Fibroblast of skin of right biceps (primary cell): ENCODE data around the gene NUP93.
"Not testable (repeated sequence)": the region's sequence is repeated elsewhere in the genome, so short reads cannot be mapped to it uniquely, and the experiment has no call there.

ENCODE experiments used
- DNase-seq: peaks from one replicate; pipeline ENCODE4 v3.0.0-alpha.2; 2013

Gene NUP93

DNA sequence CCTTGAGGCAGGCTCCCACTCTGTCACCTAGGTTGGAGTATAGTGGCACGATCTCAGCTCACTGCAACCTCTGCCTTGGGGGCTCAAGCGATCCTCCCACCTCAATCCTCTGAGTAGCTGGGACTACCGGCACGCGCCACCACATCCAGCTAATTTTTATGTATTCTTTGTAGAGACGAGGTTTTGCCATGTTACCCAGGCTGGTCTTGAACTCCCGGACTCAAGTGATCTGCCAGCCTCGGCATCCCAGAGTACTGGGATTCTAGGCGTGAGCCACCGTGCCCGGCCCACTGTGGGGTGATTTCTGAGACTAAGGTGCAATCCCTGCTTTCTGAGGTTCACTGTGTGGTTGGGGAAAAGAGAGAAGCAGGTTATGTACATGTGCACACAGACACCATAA lies 123.0 kb downstream of the NUP93 start:
- DNase-seq = no peak

DNA sequence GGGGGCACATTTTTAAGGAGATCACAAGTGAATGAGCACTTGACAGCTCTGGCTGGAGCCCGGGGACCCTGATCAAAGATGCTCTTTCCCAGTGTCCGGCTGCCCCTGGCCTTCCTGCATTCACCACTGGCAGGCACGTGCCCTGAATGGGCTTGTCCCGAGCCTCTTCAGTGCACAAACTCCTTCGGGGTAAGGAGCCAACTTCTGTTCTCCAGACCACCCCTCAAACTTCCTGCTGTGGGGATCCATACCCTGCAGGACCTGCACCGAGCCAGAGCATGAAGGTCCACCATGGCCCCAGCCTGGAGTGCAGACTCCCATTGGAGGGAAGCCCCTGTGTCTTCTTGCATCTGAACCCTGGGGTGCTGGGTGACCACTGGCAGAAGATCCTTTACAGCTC lies 125.3 kb downstream of the NUP93 start:
- DNase-seq = no peak

DNA sequence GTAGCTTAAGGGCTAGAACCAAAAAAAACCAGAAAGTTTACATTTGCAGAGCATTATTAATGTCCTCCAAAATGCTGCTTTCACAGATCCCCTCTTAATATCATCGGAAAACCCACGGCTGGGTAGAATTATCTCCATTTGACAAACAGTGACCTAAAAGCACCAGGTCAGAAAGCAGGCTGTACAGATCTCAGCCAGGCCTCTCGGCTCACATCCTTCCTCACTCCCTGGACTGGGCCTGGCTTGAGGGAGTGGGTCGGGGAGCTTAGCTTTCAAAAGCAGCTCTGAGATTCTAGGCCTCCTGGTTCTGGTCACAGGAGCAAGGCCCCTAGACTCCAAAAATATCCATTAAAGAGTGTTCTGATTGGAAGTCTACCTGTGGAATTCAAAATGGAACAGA lies 126.0 kb downstream of the NUP93 start:
- no peak for DNase-seq

DNA sequence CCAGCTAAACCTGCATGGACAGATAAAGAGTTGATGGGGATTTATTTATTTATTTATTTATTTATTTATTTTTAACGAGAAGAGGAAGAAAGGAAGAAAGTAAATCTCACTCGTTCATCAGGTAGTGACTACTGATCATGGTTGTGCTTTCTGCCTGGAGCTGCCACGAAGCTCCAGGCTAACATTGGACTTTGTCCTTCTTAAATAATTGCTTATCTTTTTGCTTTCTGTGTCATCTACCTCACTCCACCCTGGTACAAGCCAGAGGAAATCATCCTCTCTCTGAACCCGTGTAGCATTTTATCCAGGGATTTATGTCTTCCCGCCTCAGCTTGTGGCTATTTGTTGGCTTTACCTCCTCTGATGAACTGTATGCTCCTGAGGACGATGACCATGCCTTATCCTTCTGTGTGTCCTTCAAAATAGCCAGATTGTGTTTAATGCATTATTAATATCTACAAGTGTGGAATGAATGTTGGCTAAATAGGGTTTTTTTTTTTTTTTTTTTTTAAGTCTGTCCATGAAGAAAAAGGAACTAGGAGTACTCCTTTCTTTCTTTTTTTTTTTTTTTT lies 127.0 kb downstream of the NUP93 start:
- DNase-seq = no peak

DNA sequence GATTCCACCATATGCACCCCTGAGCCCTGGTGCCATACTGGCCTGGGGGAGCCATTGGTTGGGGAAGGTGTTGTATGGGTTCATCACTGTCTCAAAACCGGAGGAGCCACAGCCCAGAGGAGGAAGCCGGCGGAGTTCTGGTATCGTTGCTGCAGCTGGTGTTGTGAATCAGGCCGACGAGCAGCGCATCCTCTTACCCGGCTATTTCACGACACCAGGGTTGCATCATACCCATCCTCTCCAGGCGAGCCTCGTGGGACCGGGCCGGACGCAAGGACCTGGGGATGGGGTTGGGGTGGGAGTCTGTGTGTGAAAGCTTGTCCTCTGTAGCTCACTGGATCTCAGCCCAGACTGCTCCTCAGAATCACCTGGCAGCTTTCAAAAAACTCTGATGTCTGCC lies 128.4 kb downstream of the NUP93 start:
- no peak for DNase-seq

DNA sequence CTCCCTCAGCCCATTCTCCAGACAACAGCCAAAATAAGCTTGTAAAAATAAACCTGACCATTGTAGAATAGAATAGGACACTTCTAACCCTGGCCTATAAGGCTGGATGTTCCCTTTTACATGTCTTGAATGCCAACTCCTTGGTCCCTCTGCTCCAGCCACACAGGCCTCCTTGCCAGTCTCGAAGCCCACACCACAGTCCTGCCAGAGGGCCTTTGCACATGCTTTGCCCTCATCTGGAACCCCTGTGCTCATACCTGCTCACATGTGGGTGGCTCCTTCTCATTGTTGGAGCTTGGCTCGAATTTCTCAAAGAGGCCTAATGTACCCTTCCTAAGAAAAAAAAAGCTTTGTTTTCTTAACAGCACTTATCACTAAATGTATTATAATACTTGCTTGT lies 129.7 kb downstream of the NUP93 start:
- no peak for DNase-seq

DNA sequence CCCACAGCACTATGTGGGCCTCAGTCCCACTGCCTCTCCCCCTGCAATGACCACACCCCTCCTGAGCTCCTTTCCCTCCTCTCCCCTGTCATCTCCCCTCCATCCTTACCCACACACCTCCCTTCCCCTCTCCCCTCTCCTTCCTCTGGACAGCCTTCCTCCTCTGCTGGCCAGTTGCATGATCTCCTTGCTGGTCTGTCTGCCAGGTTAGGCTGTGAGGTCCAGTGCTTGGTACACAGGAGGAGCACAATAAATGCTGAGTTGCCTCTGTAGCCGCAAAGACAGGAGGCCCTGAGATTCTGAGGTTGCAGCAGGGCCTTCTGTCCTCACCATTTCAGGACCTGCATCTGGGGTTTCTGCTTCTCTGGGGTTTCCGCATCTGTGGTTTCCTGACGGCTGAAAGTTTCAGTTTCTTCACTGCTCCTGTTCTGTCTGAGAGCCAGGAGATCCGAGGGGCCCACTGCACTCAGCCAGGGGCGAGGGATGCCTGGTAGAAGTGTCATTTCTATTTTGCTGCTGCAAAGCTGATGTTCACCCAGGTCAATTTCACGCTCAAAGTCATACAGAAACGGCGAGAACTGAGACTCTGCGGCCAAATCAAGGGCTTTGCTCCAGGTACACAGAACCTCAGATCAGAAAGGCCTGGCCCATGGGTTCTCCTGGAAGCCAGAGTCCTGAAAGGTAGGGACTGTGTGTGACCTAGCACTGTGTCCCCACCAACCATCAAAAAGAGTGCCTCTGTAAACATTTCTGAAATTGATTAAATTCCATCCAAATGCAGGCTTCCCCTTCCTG lies 130.5 kb downstream of the NUP93 start:
- DNase-seq = no peak

DNA sequence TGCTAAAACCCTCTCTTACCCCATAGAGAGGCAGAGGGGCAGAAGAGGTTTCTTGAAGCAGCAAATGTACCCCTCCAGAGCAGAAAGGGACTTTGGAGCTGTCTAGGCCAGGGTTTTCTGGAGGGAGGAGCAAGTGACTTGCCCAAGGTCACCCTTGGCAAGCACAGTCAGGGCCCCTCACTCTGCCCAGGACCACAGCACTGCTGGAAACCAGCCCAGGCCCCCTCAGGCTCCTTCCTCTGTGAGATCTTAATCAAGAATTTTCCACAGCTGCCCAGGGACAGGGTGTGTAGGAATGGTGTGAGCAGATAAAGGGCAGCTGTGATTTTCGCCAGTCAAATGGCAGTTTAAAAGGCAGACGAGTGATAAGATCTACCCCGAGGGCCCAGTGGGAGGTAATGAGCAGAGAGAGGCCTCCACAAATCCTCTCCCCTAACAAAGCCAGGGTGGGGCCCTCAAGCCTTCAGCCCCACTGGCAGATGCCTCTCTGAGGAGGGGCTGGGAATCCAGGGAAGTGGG lies 131.2 kb downstream of the NUP93 start:
- no peak for DNase-seq

DNA sequence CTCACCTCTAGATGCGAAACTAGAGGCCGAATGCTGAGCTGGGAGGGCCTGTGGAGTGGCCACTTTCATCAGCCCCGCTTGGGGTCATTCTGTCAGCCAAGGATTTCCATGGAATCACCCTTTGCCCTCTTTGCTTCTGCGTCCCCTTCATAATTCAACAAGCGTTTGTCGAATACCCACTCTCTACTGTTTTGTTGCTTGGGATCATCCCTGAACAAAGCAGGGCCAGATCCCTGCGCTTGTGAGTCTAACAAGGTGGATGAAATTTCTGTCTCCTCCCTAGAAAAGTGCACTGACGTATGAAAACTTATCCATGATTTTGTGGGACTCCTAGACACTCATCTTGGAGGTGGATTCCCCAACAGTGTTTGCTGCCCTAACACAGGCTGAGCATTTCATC lies 131.8 kb downstream of the NUP93 start:
- DNase-seq = no peak

DNA sequence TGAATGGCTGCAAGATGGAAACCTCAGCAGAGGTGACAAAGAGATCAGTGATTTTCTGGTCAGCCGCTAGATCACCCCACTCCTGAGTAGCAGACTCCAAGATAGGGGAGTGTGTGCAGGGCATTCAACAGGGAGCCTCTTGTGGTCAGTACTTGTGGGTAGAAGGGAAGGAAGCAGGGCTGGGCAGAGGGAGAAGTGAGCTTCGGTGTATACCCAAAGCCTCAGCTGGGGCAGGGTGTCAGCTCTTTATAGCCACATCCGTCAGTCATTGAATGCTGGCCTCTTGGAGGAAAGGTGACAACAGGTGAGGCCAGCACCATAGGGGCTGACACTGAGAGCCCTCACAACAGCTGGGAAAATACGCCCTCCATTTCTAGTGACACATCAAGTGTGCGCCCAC lies 132.8 kb downstream of the NUP93 start:
- DNase-seq = no peak

DNA sequence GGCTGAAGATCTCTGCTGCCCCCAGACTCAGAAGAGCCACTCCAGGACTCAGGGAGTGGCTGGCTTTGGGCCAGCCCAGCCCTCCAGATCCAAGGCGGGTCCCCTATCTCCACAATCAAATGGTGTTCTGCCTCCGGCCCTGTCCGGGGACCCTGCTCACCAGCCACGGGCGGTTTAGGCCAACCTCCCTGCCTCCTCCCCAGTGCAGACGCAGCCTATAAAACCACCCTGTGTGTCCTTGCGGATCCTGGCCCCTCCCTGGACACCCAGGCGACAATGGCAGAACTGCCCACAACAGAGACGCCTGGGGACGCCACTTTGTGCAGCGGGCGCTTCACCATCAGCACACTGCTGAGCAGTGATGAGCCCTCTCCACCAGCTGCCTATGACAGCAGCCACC lies 135.0 kb downstream of the NUP93 start, which contains the start of gene SLC12A3:
Gene SLC12A3 (plus strand): TSS at position 248 of the 400 bp plus-strand sequence. CDS start 29 bp downstream, at position 277.
- DNase-seq = no peak

DNA sequence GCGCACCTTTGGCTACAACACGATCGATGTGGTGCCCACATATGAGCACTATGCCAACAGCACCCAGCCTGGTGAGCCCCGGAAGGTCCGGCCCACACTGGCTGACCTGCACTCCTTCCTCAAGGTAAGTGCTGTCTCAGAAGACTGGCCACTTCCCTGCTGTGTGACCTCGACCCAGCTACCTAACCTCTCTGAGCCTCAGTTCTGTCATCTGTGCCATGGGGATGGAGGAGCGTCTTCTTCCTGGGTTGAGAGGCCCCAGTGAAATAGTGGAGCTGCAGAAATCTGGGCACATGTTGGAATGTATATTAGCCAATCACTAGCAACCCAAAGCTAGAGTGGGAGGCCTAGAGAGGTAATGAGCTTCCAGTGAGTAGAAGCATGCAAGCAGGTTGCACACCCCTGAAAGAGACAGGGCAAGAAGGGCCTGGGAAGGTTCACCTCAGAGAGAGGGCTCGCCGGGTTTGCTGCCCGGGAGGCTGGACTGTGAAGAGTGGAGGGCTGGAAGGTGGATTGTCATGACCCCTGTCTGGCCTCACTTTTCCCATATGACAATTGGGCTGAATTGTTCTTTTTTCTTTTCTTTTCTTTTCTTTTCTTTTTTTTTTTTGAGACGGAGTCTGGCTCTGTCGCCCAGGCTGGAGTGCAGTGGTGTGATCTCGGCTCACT lies 135.6 kb downstream of the NUP93 start:
- DNase-seq = no peak

DNA sequence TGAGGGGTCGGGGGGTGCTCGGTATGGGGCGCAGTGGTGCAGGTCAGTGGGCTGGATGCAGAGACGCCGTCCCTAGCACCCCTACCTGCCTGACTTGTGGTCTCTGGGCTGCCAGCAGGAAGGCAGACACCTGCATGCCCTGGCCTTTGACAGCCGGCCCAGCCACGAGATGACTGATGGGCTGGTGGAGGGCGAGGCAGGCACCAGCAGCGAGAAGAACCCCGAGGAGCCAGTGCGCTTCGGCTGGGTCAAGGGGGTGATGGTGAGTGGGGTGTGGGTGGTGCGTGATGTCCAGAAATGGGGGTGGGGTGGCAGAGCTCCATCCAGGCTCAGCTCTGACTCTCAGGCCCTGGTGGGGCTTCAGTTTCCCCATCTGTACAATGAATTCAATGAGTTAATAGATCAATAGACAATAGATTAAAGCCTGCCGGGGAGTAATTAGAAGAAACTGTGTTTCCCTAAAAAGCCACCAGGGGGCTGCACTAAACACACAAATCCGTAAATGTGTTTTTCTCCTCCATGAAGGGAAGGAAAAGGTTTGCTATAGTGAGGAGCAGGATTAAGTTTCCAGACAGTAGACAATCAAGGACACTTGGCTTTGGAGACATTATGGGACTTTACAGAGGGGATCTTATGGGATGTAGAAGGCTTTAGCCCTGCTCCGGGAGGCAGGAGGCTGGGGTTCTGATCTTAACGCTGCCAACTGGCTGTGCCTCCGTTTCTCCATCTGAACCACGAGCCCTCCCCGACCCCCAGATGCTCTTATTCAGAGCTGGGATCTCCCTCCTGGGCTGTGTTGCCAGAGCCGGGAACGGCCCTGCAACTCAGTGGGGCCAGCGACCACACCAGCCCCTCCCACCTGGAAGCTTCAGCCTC lies 137.3 kb downstream of the NUP93 start:
- peak; percentile 60 for DNase-seq

DNA sequence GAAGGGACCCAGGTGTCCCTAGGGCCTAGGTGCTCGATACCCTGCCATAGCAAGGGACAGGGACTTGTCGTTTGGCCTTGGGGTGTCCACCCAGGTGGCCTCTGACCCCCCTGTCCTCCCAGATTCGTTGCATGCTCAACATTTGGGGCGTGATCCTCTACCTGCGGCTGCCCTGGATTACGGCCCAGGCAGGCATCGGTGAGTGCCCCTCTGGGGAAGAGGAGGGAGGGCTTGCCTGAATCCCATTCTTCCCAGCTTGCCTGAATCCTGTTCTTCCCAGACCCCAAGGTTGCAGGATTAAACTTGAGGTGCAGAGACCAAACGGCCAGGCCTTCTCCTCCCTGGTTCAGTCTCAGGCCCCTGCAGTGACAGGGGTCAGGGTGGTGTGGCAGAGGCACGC lies 138.2 kb downstream of the NUP93 start:
- no peak for DNase-seq

DNA sequence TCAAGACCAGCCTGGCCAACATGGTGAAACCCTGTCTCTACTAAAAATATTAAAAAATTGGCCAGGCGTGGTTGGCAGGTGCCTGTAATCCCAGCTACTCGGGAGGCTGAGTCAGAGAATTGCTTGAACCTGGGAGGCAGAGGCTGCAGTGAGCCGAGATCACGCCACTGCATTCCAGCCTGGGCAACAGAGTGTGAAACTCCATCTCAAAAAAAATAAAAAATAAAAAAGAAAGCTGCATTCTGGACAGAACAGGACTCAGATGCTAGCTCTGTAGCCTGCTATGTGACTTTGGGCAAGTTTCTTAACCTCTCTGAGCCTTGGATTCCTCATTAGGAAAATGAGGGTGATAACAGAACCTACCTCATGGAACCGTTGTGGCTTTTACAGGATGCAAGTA lies 138.8 kb downstream of the NUP93 start:
- not testable (repeated sequence) for DNase-seq

DNA sequence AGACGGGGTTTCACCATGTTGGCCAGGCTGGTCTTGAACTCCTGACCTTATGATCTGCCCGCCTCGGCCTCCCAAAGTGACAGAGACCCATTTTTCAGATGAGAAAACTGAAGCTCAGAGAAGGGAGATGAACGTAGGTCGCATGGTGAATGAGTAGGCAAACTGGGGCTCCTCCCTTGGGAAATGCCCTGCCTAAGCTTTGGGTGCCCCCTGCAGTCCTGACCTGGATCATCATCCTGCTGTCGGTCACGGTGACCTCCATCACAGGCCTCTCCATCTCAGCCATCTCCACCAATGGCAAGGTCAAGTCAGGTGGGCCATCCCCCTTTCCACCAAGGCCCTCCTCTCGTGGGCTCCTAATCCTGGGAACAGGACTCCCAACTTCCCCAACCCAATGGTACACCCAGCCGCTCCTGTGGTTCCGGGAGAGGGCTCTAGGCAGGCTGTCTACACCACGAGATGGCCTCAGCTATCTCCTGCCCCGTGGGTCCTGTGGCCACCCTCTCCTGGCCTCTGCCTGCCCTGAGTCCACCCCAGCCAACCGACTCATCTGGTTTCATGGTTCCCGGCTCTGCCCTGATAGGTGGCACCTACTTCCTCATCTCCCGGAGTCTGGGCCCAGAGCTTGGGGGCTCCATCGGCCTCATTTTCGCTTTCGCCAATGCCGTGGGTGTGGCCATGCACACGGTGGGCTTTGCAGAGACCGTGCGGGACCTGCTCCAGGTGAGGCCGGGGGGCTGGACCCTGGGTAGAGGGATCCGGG lies 139.8 kb downstream of the NUP93 start:
- DNase-seq = no peak

DNA sequence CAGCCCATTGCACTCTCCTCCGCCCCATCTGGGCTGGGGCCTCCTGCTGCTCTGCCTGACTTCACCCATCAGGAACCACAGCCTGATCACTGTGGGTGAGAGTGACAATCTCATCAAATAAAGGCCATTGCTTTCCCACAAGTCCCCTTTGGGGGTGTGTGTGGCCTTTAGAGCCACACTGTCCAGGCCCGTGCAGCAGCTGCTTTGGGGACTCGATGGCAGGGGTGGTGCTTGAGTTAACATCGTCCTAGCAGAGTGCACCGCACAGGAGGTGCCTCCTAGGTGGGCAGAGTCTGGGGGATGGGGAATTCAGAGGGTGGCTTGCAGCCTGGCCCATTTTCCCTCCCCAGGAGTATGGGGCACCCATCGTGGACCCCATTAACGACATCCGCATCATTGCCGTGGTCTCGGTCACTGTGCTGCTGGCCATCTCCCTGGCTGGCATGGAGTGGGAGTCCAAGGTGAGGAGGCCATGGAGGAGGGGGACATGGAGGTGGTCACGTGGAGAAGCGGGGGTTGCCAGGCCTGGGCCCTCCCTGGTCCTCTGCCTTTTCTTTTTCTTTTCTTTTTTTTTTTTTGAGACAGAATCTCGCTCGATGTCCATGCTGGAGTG lies 140.5 kb downstream of the NUP93 start:
- no peak for DNase-seq

DNA sequence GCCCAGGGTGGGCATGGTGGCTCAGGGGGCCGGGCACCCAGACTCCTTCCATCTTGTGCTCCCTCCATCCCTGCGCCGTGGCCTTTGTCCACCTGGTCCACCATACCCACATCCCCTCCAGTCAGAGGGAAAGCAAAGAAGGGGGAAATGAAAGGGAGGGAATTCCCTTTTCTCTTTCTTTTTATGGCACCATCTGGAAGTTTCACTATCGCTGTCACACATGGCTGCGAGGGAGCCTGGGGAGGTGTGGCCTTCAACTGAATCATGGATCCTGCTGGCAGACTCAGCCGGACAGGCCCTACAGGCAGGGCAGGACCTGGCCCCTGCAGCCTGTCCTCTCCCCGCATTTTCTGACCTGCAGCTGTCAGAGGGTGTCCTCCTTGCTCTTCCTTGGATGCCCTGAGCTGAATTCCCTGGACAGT lies 141.3 kb downstream of the NUP93 start:
- no peak for DNase-seq

DNA sequence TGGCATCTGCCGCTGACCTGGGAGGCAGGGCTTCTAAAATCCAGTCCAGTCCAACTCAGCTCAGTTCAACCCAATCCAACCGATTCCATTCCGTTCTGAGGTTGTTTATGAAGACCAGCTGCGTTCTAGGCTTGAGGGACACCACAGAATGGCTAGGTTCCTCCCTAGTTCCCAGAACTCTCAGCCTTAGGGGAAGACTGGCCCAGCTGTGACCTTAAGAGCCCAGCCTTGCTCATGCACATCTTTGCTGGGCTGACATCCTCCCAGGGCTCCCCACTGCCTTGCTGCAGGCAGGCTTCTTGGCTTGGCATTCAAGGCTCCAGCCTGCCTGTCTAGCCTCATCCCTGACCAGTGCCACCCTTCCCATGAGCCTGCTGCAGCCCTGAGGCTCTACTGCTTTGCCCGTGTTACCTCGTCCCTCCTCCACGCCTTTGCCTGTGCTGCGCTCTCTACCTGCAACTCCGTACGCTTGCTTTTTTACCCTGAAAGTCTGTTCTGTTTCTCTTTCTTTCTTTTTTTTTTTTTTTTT lies 143.0 kb downstream of the NUP93 start:
- no peak for DNase-seq

DNA sequence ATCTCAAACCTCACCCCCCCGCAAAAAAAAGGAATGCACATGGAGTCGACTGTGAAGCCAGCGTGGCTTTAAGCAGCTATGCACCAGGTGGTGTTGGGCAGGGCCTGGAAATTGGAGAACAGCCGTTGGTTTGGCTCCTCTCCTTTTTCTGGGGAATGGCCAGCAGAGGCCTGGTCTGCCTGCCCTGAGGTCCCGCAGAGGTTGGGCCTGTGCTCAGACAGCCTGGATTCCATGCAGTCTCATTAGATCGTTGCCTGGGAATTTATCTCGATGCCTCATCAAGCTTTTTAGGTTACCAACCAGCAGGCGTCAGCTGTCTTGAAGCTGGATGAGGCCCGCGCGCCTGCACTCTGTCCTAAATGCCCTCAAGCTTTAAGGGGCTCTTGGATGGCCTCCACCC lies 144.9 kb downstream of the NUP93 start:
- no peak for DNase-seq

DNA sequence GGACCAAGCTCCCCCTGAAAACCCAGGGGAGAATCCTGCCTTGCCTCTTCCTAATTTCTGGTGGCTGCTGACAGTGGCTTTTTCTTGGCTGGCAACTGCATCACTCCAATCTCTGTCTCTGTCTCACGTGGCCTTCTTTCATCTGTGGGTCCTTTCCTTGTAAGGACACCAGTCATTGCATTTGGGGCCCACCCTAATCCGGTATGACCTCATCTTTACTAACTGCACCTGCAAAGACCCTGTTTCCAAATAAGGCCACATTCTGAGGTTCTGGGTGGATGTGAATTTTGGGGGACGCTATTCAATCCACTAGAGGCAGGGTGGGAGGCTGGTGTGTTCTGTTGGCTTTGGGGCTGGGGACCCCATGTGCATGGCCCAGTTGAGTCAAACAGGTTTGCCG lies 146.1 kb downstream of the NUP93 start:
- no peak for DNase-seq
